NCI-H1048 (cell line): ENCODE measurements around the gene TEKT5.

ENCODE experiments used
- DNase-seq: peaks from one replicate; lab custom pipeline; 2025; lab: John Stamatoyannopoulos, UW

TEKT5 gene

GRCh38 chr16:10578474-10579316, 116.0 kb downstream of the TEKT5 start:
- no peak for DNase-seq
